T-cell (primary cell): ENCODE data around the gene RABGAP1L. TPM values are rescaled to one million over a fixed set of nuclear protein-coding genes. Genes with fewer than 3 reads are reported as not detected.
A peak's percentile ranks its signal among the peaks of the same experiment; 100 is the strongest.

ENCODE experiments used
- ATAC-seq, 4 experiments: fragments of 200-7000 bp in 3 of 4; fragments of 150-1000 bp in 1 of 4; cut with Tn5 transposase; replicated peaks in 1 of 4; 1 replicate in 3 of 4; 2 replicates in 1 of 4; pipeline ENCODE4 v1.10.0; 2021; ENCODE audit warnings: moderate library complexity in 3 of 4, mild to moderate bottlenecking in 2 of 4, moderate number of reproducible peaks in 1 of 4
- CTCF ChIA-PET, 2 donors: fragments of 300-600 bp; sonication (Branson Sonifier 250); formaldehyde crosslinking; loops; one replicate each; lab custom pipeline; 2022; ENCODE audit warnings: antibody characterized with exemption in 2 of 2; lab: Charles Lee
- POLR2A ChIA-PET, 2 donors: fragments of 300-600 bp; sonication (Branson Sonifier 250); formaldehyde crosslinking; loops; one replicate each; lab custom pipeline; 2022; ENCODE audit warnings: antibody characterized with exemption in 2 of 2; lab: Charles Lee
- DNase-seq, 35 experiments: peaks; one replicate each; pipeline versions ENCODE4 v3.0.0 to v3.0.0-alpha.2; 2013 to 2023
- H3K27ac ChIP-seq: one replicate; pipeline ENCODE4 v1.5.1; 2013; ENCODE audit warnings: low read length
- H3K27me3 ChIP-seq, 2 experiments: replicated peaks in 1 of 2; 1 replicate in 1 of 2; 2 replicates in 1 of 2; pipeline versions ENCODE4 v1.6.1 to v1.7.0; 2013; ENCODE audit warnings: low read length in 1 of 2, mixed read lengths in 1 of 2; ENCODE audit not compliant: control insufficient read depth in 2 of 2, insufficient read depth in 2 of 2; ENCODE audit errors: extremely low read depth in 1 of 2
- H3K36me3 ChIP-seq, 2 donors: 1 replicate in 1 of 2; 2 replicates in 1 of 2; pipeline versions ENCODE4 v1.6.1 to v1.7.0; 2013; ENCODE audit warnings: low read length in 1 of 2; ENCODE audit not compliant: control insufficient read depth in 2 of 2, insufficient read depth in 1 of 2; ENCODE audit errors: extremely low read depth in 1 of 2
- H3K4me1 ChIP-seq, 2 experiments: 1 replicate in 1 of 2; 2 replicates in 1 of 2; pipeline versions ENCODE4 v1.6.1 to v1.7.0; 2013; ENCODE audit warnings: low read length in 2 of 2, mixed read lengths in 1 of 2; ENCODE audit not compliant: insufficient read depth in 2 of 2, control insufficient read depth in 1 of 2; ENCODE audit errors: extremely low read depth in 1 of 2
- H3K4me3 ChIP-seq, 2 donors: 1 replicate in 1 of 2; 2 replicates in 1 of 2; pipeline versions ENCODE4 v1.5.1 to v1.7.0; 2013; ENCODE audit warnings: mild to moderate bottlenecking in 2 of 2, low read length in 1 of 2, moderate library complexity in 1 of 2; ENCODE audit not compliant: control insufficient read depth in 1 of 2; ENCODE audit errors: extremely low read depth in 1 of 2
- H3K9me3 ChIP-seq: 2 replicates; pipeline ENCODE4 v1.7.0; 2013
- H3K27ac Mint-ChIP-seq, 2 donors: one replicate each; pipeline ENCODE4 v1.8.0; 2020 to 2021; ENCODE audit warnings: mild to moderate bottlenecking in 2 of 2, mixed read lengths in 2 of 2
- H3K27me3 Mint-ChIP-seq, 2 donors: one replicate each; pipeline ENCODE4 v1.8.0; 2021 to 2022; ENCODE audit warnings: mixed read lengths in 2 of 2
- H3K36me3 Mint-ChIP-seq: one replicate; pipeline ENCODE4 v1.8.0; 2021; ENCODE audit warnings: mixed read lengths
- H3K4me1 Mint-ChIP-seq, 3 donors: one replicate each; pipeline ENCODE4 v1.8.0; 2020 to 2022; ENCODE audit warnings: mixed read lengths in 3 of 3, mild to moderate bottlenecking in 1 of 3
- H3K4me3 Mint-ChIP-seq, 3 donors: one replicate each; pipeline ENCODE4 v1.8.0; 2020 to 2022; ENCODE audit warnings: mild to moderate bottlenecking in 3 of 3, mixed read lengths in 3 of 3, moderate library complexity in 3 of 3
- H3K9me3 Mint-ChIP-seq, 3 donors: one replicate each; pipeline ENCODE4 v1.8.0; 2020 to 2022; ENCODE audit warnings: mixed read lengths in 3 of 3
- WGBS: methylation state at CpG from one replicate; pipeline ENCODE4 v1.1.5; 2013; ENCODE audit warnings: missing lambda C conversion rate; ENCODE audit not compliant: insufficient coverage; 5-methylcytosine and 5-hydroxymethylcytosine counted together
- total RNA-seq, 35 experiments: library from RNA in 6 of 35; stranded (reverse) in 6 of 35; fragments of 120-200 nt in 1 of 35; gene quantifications; one replicate each; pipeline versions ENCODE4 v1.2.1 to v1.2.4 and lab custom pipeline; 2013 to 2026

RABGAP1L gene
- total RNA-seq, 5 donors from 2014 or later (not counting 1 experiment from before 2014, with no cell fraction given) = 75.0 to 108 (median 82.3) TPM

DNA sequence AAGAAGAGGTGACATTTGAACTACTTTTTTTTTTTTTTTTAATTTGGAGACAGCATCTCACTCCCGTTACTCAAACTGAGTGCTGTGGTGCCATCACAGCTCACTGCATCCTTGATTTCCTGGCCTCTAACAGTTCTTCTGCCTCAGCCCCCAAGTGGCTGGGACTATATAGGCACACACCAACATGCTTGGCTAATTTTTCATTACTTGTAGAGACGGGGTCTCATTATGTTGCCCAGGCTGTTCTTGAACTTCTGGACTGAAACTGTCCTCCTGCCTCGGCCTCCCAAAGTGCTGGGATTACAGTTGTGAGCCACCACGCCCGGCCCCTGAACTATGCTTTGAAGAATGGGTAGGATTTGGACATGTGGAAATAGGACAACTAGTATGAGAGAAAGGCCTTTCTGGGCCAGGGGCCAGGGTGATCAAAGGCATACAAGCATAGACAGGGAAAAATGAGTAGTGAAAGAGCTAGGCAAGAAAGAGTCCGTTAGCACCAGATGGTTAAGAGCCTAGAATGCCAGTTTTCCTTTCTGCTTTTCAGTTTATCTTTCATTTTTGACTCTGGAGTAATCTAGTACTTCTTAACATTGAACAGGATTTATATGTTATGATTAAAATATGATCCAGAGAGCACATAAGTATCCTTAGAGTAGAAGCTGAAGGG is 6.3 kb downstream of the RABGAP1L start:
- Mint-ChIP-seq H3K4me1 (peaks cover 61 to 82% (median 79%) of the 10 kb centered on the region in 3 donors), H3K36me3 (peaks cover 30% of the 10 kb centered on the region), H3K27me3 (no peaks in the 10 kb centered on the region), H3K9me3 (no peaks in the 10 kb centered on the region), H3K4me3 (no peak overlapping the region), H3K27ac (peak overlapping the region; percentile 26 to 45)
- CTCF ChIA-PET = interaction anchor here in 1 of 2 donors (1.2 kb wide), 1 partner anchor 52 kb away, joined by 3 read pairs; no protein-coding TSS in a partner anchor
- Histone ChIP-seq H3K4me3 (no peak overlapping the region), H3K4me1 (peaks cover 0 to 29% of the 10 kb centered on the region in 2 experiments), H3K36me3 (peaks cover 0 to 3% of the 10 kb centered on the region in 2 donors), H3K27ac (peak overlapping the region; percentile 50), H3K9me3 (no peaks in the 10 kb centered on the region), H3K27me3 (no peaks in the 10 kb centered on the region)
- DNase-seq (peak in 1 of 35 experiments; percentile 24), ATAC-seq (no peak)
- 72% methylated on average over 4 of the region's 6 CpGs for WGBS
- POLR2A ChIA-PET = interaction anchor here in 1 of 2 donors (0.7 kb wide), 1 partner anchor 194 kb away, joined by 3 read pairs; no protein-coding TSS in a partner anchor

DNA sequence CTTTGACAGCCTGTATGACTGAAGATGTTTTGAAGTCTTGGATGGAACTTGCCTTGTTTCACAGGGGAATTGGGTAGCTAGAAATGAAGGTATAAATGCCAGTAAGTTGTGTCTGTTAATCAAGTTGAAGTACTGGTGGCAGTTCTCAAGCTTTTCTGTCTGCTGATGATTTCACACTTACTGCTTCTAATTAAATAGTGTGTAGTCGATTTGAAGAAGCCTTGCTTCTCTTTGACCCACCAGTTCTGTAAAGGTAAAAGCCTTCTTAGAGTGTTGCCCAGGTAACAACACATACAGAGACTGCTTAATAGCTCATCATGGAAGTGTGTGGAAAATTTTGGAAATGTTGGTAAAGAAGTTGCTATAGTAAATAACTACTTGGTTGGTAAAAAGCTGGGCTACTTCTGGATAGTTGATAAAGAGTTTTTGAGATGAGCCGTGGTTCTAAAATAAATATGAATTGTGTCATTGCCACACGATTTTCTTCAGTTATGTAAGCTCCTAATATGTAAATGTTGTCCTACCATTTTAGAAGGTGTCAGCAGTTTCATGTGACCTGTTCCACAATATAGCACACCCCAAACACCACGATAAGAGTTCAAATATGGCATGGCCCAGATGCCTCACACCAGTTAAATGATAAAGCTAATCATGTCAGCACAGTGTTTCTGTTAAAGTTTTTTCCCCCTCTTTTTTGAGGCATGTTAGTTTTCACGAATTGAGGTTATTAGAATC is 7.4 kb downstream of the RABGAP1L start:
- H3K9me3 Mint-ChIP-seq = no peaks in the 10 kb centered on the region
- no peak for DNase-seq
- no peak overlapping the region for H3K4me3 Mint-ChIP-seq
- no CpG with 5 or more reads among the region's 5 CpGs for WGBS
- H3K27me3 ChIP-seq = no peaks in the 10 kb centered on the region
- POLR2A ChIA-PET = interaction anchor here (0.7 kb wide), 2 partner anchors 104 to 195 kb away, joined by 3 read pairs; no protein-coding TSS in a partner anchor
- H3K4me3 ChIP-seq = no peak overlapping the region
- no peak for ATAC-seq
- peaks cover 31% of the 10 kb centered on the region for H3K36me3 Mint-ChIP-seq
- H3K9me3 ChIP-seq = no peaks in the 10 kb centered on the region
- peaks cover 55 to 77% (median 75%) of the 10 kb centered on the region in 3 donors for H3K4me1 Mint-ChIP-seq
- peak overlapping the region; percentile 26 to 43 for H3K27ac Mint-ChIP-seq
- H3K4me1 ChIP-seq = peaks cover 0 to 24% of the 10 kb centered on the region in 2 experiments
- peaks cover 0 to 3% of the 10 kb centered on the region in 2 donors for H3K36me3 ChIP-seq
- peak overlapping the region; percentile 50 for H3K27ac ChIP-seq
- CTCF ChIA-PET = interaction anchor here (0.6 to 1.2 kb wide), 7 partner anchors 16 to 216 kb away, joined by 3 read pairs; no protein-coding TSS in a partner anchor
- no peaks in the 10 kb centered on the region for H3K27me3 Mint-ChIP-seq

DNA sequence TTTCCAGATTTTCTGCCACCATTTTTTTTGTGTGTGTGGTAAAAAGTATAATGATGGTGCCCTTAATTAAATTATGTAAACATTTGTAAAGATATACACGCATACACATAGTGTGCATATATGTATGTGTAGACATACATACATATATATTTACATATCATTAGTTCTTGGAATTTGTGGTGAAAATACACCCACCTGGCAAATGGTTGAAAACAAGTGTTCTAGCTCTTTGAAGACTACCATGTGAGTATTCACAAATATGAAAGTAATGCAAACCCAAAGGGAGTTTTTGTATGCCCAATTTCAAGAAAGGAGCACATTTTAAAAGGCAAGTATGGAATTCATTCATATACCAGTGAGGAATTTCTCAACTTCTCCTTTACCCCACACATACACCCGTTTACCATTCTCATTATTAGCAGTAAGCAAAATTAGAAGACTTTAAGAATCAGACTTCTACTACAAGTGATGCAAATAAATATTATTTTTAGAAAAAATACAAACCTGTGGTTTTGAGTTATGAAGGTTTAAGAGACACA is 8.0 kb downstream of the RABGAP1L start:
- no peak for DNase-seq
- H3K36me3 Mint-ChIP-seq = peaks cover 31% of the 10 kb centered on the region
- ChIA-PET CTCF (interaction anchor here (0.6 to 0.8 kb wide), 4 partner anchors 15 to 173 kb away, joined by 3 read pairs; no protein-coding TSS in a partner anchor), POLR2A (interaction anchor here in 1 of 2 donors (0.6 kb wide), 1 partner anchor 27 kb away, joined by 3 read pairs; no protein-coding TSS in a partner anchor)
- no peak overlapping the region for H3K27ac Mint-ChIP-seq
- ATAC-seq = no peak
- H3K27me3 Mint-ChIP-seq = no peaks in the 10 kb centered on the region
- no peak overlapping the region for H3K27ac ChIP-seq
- WGBS = no CpG with 5 or more reads among the region's 2 CpGs
- peaks cover 51 to 74% (median 73%) of the 10 kb centered on the region in 3 donors for H3K4me1 Mint-ChIP-seq
- no peaks in the 10 kb centered on the region for H3K9me3 ChIP-seq
- peaks cover 0 to 3% of the 10 kb centered on the region in 2 donors for H3K36me3 ChIP-seq
- no peaks in the 10 kb centered on the region for H3K9me3 Mint-ChIP-seq
- H3K4me3 ChIP-seq = no peak overlapping the region
- peaks cover 0 to 21% of the 10 kb centered on the region in 2 experiments for H3K4me1 ChIP-seq
- H3K4me3 Mint-ChIP-seq = no peak overlapping the region
- no peaks in the 10 kb centered on the region for H3K27me3 ChIP-seq

DNA sequence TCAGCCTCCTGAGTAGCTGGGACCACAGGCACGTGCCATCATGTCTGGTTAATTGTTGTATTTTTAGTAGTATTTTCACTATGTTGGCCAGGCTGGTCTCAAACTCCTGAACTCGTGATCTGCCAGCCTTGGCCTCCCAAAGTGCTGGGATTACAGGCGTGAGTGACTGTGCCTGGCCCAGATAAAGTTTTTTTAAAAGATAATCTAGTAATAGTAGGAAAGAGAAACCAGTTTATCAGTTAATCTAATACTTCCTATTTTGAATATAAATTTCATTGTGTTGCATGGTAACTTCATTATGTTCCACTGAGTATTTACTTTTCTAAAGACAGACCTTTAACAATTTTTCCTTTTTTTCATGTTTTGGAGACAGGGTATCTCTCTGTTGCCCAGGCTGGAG is 10.0 kb downstream of the RABGAP1L start:
- H3K27ac Mint-ChIP-seq = no peak overlapping the region
- ChIA-PET POLR2A (interaction anchor here in 1 of 2 donors (0.6 kb wide), 1 partner anchor 570 kb away, joined by 3 read pairs; no protein-coding TSS in a partner anchor), CTCF (no interaction called here)
- ATAC-seq = no peak
- no peaks in the 10 kb centered on the region for H3K9me3 Mint-ChIP-seq
- H3K27me3 Mint-ChIP-seq = no peaks in the 10 kb centered on the region
- H3K27ac ChIP-seq = no peak overlapping the region
- peaks cover 31% of the 10 kb centered on the region for H3K36me3 Mint-ChIP-seq
- H3K4me3 Mint-ChIP-seq = no peak overlapping the region
- peaks cover 0 to 22% of the 10 kb centered on the region in 2 experiments for H3K4me1 ChIP-seq
- no peaks in the 10 kb centered on the region for H3K9me3 ChIP-seq
- no peak for DNase-seq
- WGBS = no CpG with 5 or more reads among the region's 3 CpGs
- H3K4me1 Mint-ChIP-seq = peaks cover 59 to 71% (median 69%) of the 10 kb centered on the region in 3 donors
- no peak overlapping the region for H3K4me3 ChIP-seq
- H3K36me3 ChIP-seq = peaks cover 0 to 4% of the 10 kb centered on the region in 2 donors
- no peaks in the 10 kb centered on the region for H3K27me3 ChIP-seq

DNA sequence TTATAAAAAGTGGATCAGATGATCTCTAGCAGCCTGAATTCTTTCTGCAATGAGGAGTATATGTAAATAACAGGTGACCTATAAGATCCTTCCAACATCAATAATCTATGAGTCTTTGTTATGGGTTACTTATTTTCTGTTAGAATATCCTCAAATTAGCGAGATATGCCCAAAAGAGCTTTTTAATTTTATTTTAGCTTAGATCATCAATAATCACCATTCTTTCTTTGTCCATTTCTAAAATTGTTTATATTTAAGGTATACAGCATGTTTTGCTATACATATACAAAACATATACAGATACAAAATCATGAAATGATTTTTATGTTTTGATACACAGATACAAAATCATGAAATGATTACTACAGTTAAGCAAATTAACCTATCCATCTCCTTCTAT is 11.8 kb downstream of the RABGAP1L start:
- DNase-seq (no peak), ATAC-seq (no peak)
- Mint-ChIP-seq H3K9me3 (no peaks in the 10 kb centered on the region), H3K36me3 (peaks cover 32% of the 10 kb centered on the region), H3K4me1 (peaks cover 48 to 63% (median 60%) of the 10 kb centered on the region in 3 donors), H3K27ac (no peak overlapping the region), H3K27me3 (no peaks in the 10 kb centered on the region), H3K4me3 (no peak overlapping the region)
- H3K27me3 ChIP-seq = no peaks in the 10 kb centered on the region
- H3K4me3 ChIP-seq = no peak overlapping the region
- H3K27ac ChIP-seq = no peak overlapping the region
- CTCF ChIA-PET = no interaction called here
- H3K4me1 ChIP-seq = peaks cover 0 to 16% of the 10 kb centered on the region in 2 experiments
- no CpG with 5 or more reads among the region's 1 CpG for WGBS
- H3K9me3 ChIP-seq = no peaks in the 10 kb centered on the region
- POLR2A ChIA-PET = interaction anchor here (0.5 to 1.0 kb wide), 4 partner anchors 12 to 835 kb away, joined by 3 to 6 read pairs (median 4); no protein-coding TSS in a partner anchor
- peaks cover 0 to 6% of the 10 kb centered on the region in 2 donors for H3K36me3 ChIP-seq
